ENCODE measurements around the gene ZNF423.
"Not testable (repeated sequence)": the region's sequence is repeated elsewhere in the genome, so short reads cannot be mapped to it uniquely, and the experiment has no call there.

Gene ZNF423

DNA sequence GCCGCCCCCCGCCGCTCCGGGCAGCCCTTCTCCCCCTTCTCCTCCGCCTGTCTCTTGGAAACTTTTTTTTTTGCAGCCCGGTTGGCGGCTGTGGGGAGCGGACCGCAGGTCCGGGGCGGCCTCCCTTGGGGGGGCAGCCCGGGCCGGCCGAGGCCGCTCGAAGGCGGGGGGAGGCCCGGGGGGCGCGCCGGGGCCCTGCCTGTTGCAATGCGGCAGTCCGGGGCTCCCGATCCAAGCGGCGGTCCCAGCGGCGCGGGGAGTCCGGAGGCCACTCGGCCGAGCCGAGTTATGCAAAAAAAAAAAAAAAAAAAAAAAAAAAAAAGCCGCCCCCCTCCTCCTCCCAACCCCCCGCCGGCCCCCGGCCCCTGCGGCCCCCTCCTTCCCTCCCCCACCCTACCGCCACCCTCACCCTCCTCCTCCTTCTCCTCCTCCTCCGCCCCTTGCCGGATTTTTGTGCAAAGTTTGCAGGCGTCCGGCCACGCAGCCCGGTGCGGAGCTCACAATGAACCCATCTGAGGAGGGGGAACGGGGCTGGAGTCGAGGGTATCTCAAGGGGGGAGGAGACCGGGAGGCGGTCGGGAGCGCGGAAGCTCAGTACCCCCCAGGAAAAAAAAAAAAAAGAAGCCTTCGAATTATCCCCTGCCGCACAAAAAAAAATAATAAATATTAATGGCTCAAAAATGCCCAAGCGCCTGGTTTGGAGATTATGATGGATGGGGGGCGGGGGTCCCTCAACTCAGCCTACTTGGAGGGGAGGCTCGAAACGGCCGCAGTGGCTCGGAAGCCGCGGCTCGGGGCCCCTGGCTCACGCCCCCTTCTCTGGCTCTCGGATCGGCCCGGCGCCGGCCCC lies at the start of gene ZNF423:
TSS of gene ZNF423 (minus strand) at position 291 of the 850 bp plus-strand sequence. CDS start 338 bp downstream, outside the sequence.
- DNase-seq = peak in 1 of 3 experiments; percentile 39

DNA sequence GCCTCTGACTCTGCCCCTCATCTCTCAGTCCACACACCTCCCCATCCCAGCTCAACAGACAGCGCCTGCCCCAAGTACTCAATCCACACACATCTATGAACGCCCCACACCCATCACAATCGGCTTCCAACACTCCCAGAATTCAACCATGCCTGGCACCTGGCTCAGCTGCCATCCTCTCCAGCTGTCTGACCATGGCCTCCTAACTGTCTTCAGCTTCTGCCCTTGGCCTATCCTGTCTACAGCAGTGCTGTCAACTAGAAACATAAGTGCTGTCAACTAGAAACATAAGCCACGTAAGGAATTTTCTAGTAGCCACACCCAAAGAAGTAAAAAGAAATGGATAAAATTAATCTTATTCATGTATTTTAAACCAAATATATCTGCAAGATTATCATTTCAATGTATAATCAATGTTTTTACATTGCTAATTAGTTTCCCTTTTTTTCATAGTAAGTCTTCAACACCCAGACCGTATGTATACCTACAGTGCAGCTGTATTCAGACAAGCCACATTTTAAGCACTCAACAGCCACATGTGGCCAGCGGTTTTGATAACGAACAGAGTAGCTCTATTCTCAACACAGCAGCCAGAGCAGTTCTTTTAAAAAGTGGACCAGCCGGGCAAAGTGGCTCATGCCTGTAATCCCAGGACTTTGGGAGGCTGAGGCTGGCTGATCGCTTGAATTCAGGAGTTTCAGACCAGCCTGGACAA lies 48.6 kb upstream of the ZNF423 start:
- DNase-seq = no peak

DNA sequence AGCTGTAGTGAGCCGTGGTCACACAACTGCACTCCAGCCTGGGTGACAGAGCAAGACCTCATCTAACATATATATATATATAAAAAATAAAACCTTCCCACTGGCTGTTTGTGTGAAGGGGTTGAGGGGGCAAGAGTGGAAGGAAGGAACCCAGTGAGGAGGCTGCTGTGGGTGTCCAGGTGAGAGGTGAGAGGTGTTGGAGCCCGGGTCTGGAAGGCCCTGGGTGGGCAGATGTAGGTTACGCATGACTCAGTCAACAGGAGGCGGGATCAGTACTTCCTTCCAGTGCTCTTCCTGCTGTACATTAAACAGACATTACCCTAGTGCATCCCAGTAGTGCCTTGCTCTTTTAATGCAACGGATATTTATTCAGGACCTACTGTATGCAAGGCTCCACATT lies 47.0 kb upstream of the ZNF423 start:
- DNase-seq = no peak

DNA sequence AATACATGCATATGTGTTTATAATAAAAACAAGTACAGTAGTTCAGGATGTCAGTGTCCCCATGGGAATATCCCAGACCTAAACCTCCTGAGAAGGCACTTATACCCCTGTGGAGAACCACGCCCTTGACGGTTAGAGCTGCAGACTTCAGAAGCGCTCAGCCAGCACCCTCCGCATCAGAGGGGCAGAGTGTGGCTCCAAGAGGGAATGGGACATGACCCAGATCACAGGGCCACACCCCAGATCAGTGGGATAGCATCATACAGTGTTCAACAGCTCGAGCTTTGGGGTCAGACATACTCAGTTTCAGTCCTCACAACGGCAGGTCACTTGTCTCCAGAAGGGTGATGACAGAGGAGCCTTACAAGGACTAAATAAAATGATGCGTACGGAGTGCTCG lies 45.8 kb upstream of the ZNF423 start:
- DNase-seq = no peak

DNA sequence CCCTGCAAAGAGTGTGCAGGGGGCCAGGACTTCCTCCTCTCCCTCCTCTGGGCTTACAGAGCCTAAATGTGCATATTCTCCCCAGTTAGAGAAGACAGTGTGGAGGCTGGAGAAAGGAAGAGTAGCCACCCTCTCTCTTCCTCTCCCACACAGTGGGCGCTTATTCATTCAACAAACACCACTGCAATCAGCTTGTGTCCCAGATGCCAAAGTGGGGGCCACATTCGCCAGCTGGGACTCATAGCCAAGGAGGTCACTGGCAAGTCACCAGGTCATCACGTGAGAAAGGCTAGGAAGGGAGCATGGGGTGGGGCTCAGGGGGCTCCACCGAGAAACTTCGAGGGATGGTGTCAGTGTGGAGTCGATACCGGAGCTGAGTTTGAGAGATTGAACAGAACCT lies 45.0 kb upstream of the ZNF423 start:
- DNase-seq = no peak

DNA sequence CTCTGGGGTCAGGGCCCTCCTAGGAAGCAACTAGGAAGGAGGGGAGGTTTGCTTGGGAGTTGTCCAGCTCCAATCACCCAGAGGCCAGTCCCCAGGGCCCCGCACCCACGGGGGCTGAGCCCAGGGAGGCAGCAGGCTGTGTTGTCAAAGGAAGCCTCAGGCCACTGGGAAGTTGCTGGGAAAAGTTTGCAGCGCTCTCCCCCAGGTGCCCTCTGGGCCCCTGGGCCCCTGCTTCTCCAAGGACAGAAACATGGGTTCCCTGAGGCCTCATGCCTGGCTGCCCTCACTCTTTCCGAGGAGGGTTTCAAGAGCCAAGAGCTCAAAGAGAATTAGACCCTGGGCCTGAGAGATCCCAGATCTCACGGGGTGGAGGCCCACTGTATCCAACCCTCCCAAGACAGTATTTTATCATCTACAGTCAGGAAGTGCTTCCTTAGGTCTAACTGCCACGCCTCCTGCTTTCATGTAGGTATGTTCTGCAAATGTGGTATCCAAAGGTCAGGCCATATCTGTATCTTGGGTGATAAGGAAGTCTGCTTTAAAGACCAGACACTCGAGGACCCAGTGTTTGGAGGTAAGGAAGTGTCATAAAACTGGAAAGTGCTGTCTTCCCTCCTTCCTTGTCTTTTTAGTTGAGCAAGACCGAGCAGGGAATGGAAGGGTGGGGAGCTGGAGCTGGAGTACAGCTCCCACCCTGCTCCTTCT lies 44.2 kb upstream of the ZNF423 start:
- no peak for DNase-seq

DNA sequence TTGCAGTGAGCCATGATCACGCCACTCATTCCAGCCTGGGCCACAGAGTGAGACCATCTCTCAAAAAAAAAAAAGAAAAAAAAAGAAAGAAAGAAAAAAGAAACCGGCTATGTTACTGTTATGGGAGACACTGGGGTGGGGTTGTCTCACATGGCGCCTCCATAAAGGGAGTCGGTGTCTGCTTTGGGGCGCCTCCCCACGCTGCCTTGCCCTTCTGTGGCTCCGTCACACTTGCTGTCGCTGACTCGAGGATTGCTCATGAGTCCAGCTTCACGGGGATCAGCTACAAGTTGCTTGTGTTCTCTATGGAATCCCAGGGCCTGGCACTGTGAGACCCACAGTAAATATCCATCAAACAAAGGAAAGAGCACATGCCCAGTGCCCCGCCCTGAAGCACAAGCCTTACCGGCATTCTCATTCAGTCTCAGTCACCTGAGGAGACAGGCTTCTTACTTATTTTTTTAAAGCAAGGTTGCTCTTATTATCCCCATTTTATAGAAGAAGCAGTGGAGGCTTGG lies 40.6 kb upstream of the ZNF423 start:
- DNase-seq = no peak

DNA sequence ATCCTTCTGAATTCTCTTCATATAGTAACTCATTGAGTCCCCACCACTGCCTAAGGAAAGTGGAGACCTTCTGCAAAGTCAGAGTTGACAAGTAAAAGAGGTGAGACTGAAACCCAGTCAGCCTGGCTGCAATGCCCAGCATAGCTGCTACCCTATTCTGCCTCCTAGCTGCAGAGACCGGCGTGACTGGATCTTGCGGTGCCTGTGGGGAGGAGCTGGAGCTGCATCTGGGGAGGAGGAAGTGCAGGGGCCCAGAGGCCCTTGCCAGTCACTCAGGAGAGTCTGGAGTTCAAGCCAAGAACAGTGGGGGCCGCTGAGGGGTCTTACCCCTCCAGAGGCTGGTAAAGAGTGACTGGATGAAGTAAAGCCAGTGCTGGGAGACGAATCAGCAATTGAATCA lies 35.0 kb upstream of the ZNF423 start:
- DNase-seq = no peak

DNA sequence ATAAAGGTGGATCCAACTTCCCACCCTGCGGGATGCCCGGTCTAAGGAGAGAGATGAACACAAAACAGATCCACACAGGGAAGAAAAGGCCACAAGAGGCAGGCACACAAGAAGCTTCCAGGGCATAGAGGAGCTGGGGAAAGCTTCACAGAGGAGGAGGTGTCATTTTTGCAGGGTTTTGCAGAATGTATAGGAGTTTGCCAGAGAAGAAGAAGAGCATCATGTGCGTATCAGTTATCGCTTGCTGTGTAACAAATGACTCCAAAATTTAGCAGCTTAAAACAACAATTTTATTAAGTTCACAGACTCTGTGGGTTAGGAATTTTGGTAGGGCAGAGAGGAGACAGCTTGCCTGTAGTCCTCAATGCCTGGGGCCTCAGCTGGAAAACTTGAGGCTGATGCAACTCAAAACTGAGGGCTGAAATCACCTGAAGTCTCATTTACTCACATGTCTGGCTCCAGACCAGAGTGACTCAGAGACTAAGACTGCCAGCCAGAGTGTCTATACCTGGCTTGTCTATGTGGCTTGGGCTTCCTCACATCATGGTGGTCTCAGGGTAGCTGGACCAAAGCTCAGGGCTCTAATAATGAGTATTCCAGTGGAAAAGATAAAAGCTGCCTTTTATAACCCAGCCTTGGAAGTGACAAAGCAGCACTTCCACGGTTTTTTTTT lies 33.9 kb upstream of the ZNF423 start:
- no peak for DNase-seq

DNA sequence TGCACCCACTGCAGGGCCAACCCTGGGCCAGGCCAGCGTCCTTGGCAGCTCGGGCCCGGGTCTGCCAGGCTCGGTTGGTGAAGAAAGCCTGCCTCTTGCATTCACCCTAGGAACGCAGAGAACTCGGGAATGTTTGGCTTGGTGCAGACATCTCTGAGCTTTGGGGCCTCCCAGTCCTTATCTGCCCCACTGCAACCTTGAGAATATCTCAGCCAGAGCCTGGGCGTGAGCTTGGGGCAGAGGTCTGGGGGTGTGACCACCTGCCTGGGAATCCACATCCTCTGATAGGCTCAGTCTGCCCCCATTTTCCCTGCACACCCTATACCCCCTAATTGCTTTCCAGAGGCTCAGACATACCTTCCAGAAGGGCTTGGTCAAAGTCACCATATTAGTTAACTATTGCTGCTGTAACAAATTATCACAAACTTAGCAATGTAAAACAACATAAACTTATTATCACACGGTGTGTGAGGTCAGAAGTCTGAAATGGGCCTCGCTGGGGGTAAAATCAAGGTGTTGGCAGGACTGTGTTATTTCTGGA lies 30.7 kb upstream of the ZNF423 start:
- DNase-seq = no peak

DNA sequence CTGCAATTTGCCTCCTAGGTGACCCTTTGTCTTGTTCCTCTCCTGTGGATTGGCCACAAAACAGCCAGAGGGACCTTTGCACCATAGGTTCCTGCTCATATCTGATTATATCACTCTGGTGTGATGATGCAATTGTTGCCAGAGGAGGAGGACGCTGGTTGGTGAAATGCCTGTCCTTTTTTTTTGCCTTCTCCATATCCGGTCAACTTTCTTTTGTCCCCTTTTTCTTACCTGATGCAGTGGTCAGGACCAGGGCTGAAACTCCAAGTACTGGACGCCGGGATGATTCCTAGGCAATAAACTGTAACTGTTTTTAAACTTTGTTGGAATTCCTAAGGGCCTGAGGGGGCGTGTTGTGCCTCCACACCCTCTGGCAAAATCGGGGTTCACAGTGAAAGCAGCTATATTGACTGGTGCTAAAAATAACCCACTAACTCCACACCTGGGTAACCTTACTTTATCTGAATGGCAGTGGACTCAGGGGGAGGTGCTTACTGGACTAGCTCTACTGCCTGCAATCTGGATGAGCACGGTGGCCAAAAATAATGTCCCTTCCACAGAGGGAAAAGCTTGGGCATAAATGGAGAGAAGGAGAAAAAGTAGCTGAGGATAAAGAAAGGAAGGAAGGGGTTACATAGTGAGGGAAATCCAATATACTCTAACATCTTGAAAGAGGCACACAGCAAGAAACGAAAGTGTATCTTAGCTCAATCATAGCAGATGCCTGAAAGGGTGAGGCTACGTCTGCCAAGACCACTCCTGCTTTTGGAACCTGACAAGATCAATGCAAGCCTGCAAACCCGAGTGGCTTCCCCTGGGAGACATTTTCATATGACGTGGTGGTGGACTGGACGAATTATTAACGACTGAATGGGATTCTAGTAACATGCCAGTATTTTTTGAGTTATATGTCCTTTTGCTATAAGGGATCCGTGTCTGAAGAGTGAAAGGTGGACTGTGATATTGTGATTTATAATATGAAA lies 28.4 kb upstream of the ZNF423 start:
- no peak for DNase-seq

DNA sequence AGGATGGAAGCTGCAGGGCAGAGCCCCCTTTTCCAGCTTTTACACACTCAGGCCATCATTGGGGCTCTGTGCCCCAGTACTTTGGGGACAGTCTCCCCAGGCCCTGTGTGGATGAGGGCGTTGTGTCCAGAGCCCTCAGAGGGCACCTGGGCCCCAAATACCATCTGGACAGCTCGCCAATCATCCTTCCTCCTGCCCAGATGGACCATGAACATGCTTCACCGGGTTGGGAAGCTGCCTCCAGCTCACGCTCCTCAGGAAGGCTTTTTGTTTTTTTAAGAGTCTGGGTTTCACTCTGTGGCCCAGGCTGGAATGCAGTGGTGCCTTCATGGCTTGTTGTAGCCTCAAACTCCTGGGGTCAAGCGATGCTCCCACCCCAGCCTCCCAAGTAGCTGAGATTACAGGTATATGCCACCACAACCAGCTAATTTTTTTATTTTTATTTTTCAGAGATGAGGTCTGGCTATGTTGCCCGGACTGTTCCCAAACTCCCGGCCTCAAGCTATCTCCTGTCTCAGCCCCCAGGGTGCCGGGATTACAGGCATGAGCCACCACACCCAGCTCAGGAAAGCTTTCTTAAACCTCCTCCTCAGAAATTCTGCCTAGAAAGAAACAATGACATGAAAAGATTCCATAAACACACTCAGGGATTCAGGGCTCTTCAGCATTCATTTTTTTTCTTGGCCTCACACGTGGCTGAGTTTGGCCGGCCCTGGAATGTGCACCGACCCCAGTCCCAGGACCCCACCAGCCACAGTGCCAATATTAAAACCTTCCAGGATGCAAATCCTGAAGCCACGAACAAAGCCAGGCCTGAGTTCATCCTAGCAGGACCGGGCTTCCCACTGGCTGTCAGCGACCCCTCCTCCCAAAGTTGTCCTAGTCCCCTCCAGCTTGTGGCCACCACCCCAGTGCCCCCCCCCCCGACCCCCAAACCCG lies 27.4 kb upstream of the ZNF423 start:
- no peak for DNase-seq

DNA sequence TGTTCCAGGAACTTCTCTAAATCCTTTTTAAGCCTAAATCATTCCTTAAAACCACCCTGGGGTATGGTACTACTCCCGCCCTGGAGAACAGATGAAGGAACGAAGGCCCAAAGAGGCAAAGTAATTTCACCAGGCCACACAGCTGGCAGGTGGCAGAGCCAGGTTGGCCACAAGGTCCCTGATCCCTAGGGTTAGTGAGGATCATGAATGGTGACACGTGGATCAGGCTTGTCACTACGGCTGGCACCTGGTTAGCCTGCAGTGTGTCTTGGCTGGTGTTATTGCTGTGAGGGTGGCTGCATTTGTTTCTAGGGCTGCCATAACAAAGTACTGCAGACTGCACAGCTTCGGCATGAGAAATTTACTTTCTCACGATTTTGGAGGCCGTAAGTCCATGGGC lies 26.0 kb upstream of the ZNF423 start:
- no peak for DNase-seq

DNA sequence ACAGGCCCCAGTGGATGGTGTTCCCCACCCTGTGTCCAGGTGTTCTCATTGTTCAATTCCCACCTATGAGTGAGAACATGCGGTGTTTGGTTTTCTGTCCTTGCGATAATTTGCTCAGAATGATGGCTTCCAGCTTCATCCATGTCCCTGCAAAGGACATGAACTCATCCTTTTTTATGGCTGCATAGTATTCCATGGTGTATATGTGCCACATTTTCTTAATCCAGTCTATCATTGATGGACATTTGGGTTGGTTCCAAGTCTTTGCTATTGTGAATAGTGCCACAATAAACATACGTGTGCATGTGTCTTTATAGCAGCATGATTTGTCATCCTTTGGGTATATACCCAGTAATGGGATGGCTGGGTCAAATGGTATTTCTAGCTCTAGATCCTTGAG lies 22.6 kb upstream of the ZNF423 start:
- not testable (repeated sequence) for DNase-seq

DNA sequence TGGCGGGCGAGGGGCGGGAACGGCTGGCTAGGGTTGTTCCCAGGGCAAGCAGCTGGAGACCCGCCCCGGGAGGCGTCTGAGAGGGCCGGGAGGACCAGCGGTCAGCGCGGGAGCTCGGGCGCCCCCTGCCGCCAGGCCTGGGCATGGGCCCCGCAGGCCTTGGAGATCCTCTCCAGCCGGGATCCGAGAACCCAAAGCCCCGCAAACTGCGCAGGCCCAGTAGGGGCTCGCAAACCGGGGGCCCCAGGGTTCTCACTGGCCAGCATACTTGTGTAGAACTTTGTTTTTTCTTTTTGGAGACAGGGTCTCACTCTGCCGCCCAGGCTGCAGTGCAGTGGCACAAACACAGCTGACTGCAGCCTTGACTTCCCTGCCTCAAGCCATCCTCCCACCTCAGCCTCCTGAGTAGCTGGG lies 20.8 kb upstream of the ZNF423 start:
- peak in 1 of 3 experiments; percentile 3 for DNase-seq

DNA sequence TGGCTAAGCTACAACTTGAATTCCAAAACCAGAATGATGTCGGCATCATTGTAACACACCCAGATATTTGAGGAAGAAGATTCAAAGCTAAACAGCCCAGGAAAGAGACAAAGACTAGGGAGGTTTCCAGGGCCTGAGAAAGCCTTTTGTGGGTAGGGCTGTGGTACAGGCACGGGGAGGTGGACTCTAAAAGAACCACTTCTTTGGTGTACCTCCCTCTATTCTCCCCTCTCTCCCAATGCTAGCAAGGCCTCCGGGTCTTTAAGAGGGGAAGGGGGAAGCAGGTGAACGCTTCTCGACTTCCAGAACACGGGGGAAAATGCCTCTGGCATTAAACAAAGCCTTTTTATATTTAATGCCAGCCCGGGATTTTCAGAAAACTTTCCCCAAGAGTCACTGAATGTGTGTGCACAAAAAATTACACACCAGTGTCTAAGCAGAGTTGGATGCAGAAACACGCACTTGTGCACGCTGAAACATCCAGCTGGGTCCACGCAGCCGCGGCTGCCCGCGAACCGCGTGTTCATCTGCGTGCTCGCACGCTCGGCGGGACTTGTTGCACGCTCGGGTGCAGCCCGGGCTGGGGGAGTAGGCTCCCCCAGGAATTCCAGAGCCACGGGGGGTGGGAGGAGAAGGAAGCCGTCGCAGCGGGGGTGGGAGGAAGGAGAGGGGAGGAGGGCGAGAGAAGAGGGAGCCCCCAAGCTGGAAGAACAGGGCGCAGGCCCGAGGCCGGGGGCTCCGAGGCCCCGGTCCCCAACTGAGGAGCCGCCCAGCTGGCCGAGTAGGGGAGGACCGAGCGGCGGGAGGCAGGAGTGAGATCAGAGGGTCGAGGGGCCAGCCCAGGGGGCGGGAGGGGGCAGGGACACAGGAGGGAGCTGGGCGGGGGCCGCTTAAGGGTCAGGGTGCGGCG lies 20.1 kb upstream of the ZNF423 start:
- no peak for DNase-seq

DNA sequence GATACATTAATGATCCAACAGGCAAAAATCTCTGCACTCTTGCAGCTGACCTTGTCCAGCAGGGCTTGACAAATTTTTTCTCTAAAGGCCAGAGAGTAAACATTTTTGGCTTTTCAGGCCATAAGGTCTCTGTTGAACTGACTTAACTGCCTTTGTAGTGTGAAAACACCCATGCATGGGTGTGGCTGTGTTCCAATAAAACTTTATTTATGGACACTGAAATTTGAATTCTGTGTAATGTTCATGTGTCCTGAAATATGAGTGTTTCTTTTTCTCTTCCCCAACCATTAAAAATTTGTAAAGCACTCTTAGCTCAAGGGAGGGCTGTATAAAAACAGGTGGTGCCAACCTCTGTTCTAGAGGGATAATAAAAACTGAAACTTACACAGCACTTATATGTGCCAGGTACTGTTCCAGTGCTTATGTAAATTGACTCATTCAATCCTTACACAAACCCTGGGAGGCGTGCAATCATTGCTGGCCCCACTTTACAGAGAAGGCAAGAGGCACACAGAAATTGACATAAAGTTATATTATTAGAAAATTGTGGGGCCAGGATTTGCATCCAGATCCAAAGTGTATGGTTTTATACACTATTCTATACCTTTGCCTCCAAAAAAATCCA lies 18.8 kb upstream of the ZNF423 start:
- no peak for DNase-seq

DNA sequence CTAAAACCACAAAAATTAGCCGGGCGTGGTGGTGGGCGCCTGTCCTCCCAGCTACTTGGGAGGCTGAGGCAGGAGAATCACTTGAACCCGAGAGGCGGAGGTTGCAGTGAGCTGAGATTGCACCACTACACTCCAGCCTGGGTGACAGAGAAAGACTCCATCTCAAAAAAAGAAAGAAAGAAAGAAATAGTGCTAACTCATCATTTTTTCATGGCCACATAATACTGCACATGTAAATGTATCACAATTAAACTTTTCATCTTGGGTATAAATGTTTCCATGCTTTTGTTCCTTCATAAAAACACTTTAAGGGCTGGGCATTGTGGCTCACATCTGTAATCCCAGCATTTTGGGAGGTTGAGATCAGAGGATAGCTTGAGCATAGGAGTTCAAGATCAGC lies 15.9 kb upstream of the ZNF423 start:
- DNase-seq = not testable (repeated sequence)

Data from NCI-H1417 (cell line).